Measurements from ENCODE around the gene CT45A10. TPM values are rescaled to one million over a fixed set of nuclear protein-coding genes. Genes with fewer than 3 reads are reported as not detected.
"Not testable (repeated sequence)": the region's sequence is repeated elsewhere in the genome, so short reads cannot be mapped to it uniquely, and the experiment has no call there.

The CT45A10 gene, protein sequence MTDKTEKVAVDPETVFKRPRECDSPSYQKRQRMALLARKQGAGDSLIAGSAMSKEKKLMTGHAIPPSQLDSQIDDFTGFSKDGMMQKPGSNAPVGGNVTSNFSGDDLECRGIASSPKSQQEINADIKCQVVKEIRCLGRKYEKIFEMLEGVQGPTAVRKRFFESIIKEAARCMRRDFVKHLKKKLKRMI
- total RNA-seq (not detected), polyA plus RNA-seq (not detected)

DNA sequence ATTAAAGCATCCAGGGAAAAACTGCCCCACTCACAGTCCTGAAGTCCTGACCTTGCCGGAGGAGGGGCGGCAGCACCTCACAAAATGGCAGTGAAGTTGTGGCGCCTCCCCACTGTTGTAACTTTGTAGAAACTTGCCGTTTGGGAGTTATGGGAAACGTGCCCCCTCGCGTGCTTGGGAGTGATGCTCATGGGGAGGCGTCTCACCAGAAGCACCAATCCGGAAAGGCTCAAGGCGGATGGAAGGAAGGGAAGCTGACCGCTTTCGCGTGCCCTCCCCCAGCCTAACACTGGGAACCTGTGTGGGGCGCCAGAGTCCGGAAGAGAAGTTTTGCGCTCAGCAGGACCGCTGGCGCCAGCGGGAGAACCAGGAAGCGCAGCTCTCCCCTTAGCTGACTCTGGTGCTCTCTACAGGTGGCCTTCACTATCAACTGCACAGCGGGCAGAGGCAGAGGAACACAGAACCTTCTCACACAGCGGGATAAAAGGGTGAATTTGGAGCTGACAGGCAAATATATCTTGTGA lies at the start of gene CT45A10, which contains the start of gene SAGE1:
TSS of gene CT45A10 (minus strand) at position 151 of the 524 bp plus-strand sequence. CDS start 8,100 bp downstream, outside the sequence.
TSS of gene SAGE1 (plus strand) at position 423 of the 524 bp plus-strand sequence. CDS start 2,527 bp downstream, outside the sequence.
- WGBS, 2 donors: 71 to 83% methylated on average over 22 of the region's 22 CpGs
- TF ChIP-seq, protein P1, sequence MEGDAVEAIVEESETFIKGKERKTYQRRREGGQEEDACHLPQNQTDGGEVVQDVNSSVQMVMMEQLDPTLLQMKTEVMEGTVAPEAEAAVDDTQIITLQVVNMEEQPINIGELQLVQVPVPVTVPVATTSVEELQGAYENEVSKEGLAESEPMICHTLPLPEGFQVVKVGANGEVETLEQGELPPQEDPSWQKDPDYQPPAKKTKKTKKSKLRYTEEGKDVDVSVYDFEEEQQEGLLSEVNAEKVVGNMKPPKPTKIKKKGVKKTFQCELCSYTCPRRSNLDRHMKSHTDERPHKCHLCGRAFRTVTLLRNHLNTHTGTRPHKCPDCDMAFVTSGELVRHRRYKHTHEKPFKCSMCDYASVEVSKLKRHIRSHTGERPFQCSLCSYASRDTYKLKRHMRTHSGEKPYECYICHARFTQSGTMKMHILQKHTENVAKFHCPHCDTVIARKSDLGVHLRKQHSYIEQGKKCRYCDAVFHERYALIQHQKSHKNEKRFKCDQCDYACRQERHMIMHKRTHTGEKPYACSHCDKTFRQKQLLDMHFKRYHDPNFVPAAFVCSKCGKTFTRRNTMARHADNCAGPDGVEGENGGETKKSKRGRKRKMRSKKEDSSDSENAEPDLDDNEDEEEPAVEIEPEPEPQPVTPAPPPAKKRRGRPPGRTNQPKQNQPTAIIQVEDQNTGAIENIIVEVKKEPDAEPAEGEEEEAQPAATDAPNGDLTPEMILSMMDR (IDR thresholded peaks at IDR 0.05): no peak

DNA sequence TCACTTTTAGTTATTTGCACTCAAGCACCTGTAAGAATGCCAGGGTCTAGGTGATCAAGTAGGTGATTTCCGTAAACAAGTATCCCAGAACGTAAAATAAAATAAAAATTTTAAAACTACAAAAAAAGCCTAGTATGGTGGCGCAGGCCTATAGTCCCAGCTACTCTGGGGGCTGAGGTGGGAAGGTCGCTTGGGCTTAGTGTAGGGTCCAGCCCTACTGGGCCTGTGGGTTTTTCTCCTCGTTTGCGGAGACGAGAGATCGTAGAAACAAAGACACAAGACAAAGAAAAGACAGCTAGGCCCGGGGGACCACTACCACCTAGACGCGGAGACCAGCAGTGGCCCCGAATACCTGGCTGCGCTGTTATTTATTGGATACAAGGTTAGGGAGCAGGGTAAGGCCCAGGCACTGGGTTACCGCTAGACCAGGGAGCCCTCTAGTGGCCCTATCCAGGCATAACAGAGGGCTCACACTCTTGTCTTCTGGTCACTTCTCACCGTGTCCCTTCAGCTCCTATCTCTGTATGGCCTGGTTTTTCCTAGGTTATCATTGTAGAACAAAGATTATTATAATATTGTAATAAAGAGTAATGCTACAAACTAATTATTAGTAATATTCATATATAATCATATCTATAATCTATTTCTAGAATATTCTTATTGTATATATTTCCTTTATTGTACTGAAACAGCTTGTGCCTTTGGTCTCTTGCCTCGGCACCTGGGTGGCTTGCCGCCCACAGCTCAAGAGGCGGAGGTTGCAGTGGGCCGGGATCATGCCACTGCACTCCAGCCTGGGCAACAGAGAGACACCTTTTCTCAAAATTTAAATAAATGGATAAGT lies 38.6 kb upstream of the CT45A10 start:
- H3K27me3 ChIP-seq: peaks cover 0 to 6% (median 1%) of the 10 kb centered on the region in 4 donors
- ATAC-seq (peak in 3 of 4 donors; percentile 79 to 85 (median 81)), DNase-seq (peak; percentile 11 to 74 (median 54)), FAIRE-seq (peak; percentile 57)
- no peak overlapping the region for H3K27ac ChIP-seq
- no peaks in the 10 kb centered on the region for H3K4me1 ChIP-seq
- no peaks in the 10 kb centered on the region for H3K36me3 ChIP-seq
- no peak overlapping the region for H3K4me3 ChIP-seq
- no peaks in the 10 kb centered on the region for H3K9me3 ChIP-seq
- intact Hi-C loops (cut with DNase I): no loop called here
- TF ChIP-seq, protein P1 (IDR thresholded peaks at IDR 0.05): peak; percentile 57 to 70 (median 66)
- WGBS, 2 donors: 37 to 41% methylated on average over 19 of the region's 19 CpGs

More for the DNA sequence above, at the start of gene CT45A10, which contains the start of gene SAGE1:
- ATAC-seq: no peak
- Histone ChIP-seq H3K36me3 (no peaks in the 10 kb centered on the region), H3K4me1 (no peaks in the 10 kb centered on the region), H3K27me3 (no peaks in the 10 kb centered on the region), H3K9me3 (no peaks in the 10 kb centered on the region), H3K4me3 (no peak within 1 kb of the TSS), H3K27ac (no peak within 1 kb of the TSS)
- intact Hi-C loops (cut with DNase I): no loop called here
- FAIRE-seq: no peak
- no peak for DNase-seq

DNA sequence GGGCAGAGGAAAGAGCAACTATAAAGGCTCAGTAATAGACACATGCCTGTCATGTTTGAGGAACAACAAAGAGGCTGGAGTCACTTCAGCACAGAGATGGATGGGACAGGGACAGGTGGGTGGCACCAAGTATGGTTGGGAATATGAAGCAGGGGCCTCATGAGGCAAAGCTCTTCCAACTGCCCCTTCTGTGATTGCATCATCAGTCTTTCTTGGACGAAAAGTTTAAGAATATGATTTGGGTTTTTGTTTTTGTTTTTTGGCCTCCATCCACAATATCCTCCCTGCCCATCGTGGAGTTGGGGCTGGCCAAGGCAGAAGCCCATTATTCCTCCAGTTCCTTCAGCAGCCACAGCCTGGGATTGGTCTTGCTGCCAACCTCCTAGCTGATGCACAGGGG lies 34.7 kb upstream of the CT45A10 start:
- 41 to 47% methylated on average over 2 of the region's 2 CpGs for WGBS, 2 donors

DNA sequence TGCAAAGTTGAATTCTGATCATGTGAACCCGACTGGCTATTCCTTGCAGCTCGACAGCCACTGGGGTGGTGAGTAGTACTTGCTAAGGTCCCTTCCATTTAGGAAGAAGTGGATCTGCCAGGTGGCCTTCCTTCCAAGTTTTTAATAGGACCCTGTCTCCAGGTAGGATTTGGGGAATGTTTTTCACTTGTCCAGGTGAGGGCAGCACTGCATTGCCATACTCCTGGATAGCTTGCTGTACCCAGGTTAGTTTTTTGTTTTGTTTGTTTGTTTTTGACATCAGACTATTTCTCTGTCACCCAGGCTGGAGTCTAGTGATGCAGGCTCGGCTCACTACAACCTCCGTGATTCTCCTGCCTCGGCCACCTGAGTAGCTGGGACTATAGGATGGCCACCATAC lies 30.1 kb upstream of the CT45A10 start:
- H3K9me3 ChIP-seq: no peaks in the 10 kb centered on the region
- ATAC-seq: no peak

More for the DNA sequence above, 34.7 kb upstream of the CT45A10 start:
- Histone ChIP-seq H3K4me3 (no peak overlapping the region), H3K27me3 (peaks cover 0 to 14% (median 1%) of the 10 kb centered on the region in 4 donors), H3K27ac (no peak overlapping the region), H3K9me3 (no peaks in the 10 kb centered on the region), H3K4me1 (no peaks in the 10 kb centered on the region), H3K36me3 (no peaks in the 10 kb centered on the region)
- intact Hi-C loops (cut with DNase I): no loop called here
- TF ChIP-seq, protein P1 (IDR thresholded peaks at IDR 0.05): no peak
- FAIRE-seq (no peak), ATAC-seq (no peak), DNase-seq (no peak)

DNA sequence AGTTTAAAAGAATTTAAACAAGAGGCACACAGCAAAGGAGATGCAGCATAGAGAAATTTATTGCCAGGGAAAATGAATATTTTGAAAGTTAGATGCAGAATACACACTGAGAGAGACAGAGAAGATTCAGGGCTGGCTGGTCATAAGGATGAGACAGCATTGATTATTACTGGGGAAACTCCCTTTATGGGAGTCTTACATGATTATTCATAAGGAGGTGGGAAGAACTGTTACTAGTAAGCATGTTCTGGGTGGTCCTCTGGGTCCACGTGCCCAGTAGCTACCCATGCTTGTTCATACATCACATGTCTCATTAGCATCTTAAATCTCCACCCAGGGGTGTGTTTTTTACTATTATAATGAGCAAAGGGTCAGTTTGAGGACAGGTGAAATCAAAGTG lies 27.3 kb upstream of the CT45A10 start:
- H3K4me3 ChIP-seq; DNase-seq; H3K27me3 ChIP-seq; H3K27ac ChIP-seq; H3K4me1 ChIP-seq; ATAC-seq; FAIRE-seq; H3K36me3 ChIP-seq; H3K9me3 ChIP-seq; intact Hi-C loops (cut with DNase I): not testable (repeated sequence)
- WGBS, 2 donors: 25 to 32% methylated on average over 1 of the region's 1 CpG

More for the DNA sequence above, 30.1 kb upstream of the CT45A10 start:
- no peaks in the 10 kb centered on the region for H3K36me3 ChIP-seq
- peaks cover 0 to 12% (median 1%) of the 10 kb centered on the region in 4 donors for H3K27me3 ChIP-seq
- no peak overlapping the region for H3K4me3 ChIP-seq
- FAIRE-seq (no peak), DNase-seq (no peak)
- WGBS, 2 donors: 49 to 50% methylated on average over 5 of the region's 5 CpGs
- TF ChIP-seq, protein P1 (IDR thresholded peaks at IDR 0.05): no peak
- intact Hi-C loops (cut with DNase I): no loop called here
- H3K4me1 ChIP-seq: no peaks in the 10 kb centered on the region
- no peak overlapping the region for H3K27ac ChIP-seq
